ENCODE results near the gene TMEM140. TPM values are rescaled to one million over a fixed set of nuclear protein-coding genes. Genes with fewer than 3 reads are reported as not detected.
"Not testable (repeated sequence)": the region's sequence is repeated elsewhere in the genome, so short reads cannot be mapped to it uniquely, and the experiment has no call there.

Gene TMEM140
- total RNA-seq, 1 donor from 2014 or later: 39.3 TPM

- H3K36me3 ChIP-seq: peaks cover 28% of the 10 kb centered on the region
- TF ChIP-seq CTCF (IDR thresholded peaks at IDR 0.05): no peak
- H3K27me3 ChIP-seq (ENCODE audit: low read depth): no peaks in the 10 kb centered on the region
- DNase-seq (no peak), ATAC-seq (no peak)
- H3K9me3 ChIP-seq: no peaks in the 10 kb centered on the region
- intact Hi-C loops (cut with DNase I): no loop called here
- H3K4me3 ChIP-seq: no peak overlapping the region
- H3K4me1 ChIP-seq: peaks cover 55% of the 10 kb centered on the region
- H3K27ac ChIP-seq: peak overlapping the region; percentile 31
Observed at GRCh38 chr7:135208102-135208793, 60.4 kb downstream of the TMEM140 start.

DNA sequence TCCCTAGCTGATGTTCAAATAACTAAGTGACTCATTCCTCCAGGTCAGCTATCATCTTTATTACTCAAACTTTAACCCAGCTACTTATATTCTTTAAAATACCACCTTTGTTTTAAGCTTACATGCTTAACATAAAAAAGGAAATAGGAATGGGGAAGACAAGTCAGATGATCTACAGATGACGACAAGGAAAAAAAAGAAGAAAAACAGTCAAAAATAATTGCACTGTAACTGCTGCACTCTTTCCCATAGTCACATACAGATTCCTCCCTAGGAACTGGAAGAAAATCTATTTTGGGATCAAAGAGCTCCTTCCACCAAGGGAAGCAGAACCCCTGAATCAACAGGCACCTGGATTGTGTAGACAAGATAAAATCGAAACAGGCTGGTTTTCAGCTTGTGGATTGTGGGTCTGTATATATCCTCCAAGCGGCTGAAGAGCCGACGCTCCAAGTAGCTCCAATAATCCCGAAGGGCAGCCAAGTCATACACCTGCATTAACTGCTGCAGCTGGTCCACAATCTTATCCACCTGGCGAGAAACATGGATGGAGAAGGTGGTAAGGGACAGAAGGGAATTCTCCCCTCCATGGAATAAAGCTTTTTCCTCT is 61.5 kb downstream of the TMEM140 start:
- no peak overlapping the region for H3K4me3 ChIP-seq
- ATAC-seq (no peak), DNase-seq (no peak)
- intact Hi-C loops (cut with DNase I): no loop called here
- H3K4me1 ChIP-seq: peaks cover 55% of the 10 kb centered on the region
- no peaks in the 10 kb centered on the region for H3K27me3 ChIP-seq (ENCODE audit: low read depth)
- H3K9me3 ChIP-seq: no peaks in the 10 kb centered on the region
- no peak overlapping the region for H3K27ac ChIP-seq
- peaks cover 17% of the 10 kb centered on the region for H3K36me3 ChIP-seq
- TF ChIP-seq CTCF (IDR thresholded peaks at IDR 0.05): no peak

DNA sequence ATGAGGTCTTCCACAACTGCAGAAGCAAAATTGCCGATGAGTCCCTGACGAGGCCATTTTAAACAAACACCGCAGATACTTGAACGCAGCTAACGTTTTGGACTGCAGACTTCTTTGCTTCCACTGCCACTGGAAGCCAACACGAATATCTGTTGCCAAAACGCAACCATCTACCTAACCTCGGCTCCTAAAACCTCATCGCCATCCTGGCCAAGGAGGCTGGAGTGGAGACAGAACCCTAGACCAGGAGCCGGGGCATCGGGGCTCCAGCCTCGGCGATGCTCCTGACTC is 63.0 kb downstream of the TMEM140 start:
- Histone ChIP-seq H3K36me3 (peaks cover 2% of the 10 kb centered on the region), H3K27me3 (ENCODE audit: low read depth) (no peaks in the 10 kb centered on the region), H3K9me3 (no peaks in the 10 kb centered on the region), H3K4me1 (peaks cover 45% of the 10 kb centered on the region), H3K4me3 (peak overlapping the region; percentile 84), H3K27ac (peak overlapping the region; percentile 96)
- no peak for DNase-seq
- intact Hi-C loops (cut with DNase I): no loop called here
- TF ChIP-seq CTCF (IDR thresholded peaks at IDR 0.05): no peak
- peak in 1 of 2 donors; percentile 1 for ATAC-seq

DNA sequence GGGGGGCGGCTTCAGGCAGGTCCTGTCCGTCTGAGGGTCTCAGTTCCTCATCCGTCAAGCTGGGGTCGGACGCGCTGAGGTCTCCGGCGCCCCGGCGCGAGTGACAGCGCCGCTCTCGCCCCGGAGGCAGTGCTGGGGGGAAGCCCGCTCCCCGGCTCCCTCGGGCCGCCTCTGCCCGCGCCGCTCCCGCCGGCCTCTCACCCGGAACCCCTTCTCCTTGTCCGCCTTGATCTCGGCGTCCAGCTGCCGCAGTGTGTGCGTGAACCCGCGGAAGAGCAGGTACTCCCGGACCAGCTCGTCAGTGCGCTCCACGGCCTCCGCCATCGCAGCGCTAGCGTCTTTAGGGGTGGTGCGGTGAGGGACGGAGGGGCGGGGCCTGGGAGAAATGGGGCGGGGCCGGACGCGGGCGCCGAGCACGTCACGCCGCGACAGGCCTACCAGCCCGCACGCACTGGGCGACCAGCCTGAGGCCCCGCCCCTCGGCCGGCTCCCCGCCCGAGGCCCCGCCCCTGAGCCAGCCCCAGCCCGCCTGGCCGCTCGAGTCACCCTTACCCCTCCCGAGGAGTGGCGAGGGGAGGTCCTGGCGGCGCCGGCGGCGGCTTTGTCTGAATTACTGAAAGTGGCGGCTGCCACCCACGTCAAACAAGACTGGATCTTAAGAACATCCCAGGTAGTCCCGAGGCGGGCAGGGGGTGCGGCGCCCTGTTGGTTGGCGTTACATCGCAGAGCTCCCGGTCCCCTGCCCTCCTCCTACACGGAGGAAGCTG is 63.5 kb downstream of the TMEM140 start, which contains the start of gene WDR91:
Gene WDR91 (minus strand): TSS at position 348 of the 767 bp plus-strand sequence. CDS start 24 bp downstream, at position 324.
- H3K9me3 ChIP-seq: no peaks in the 10 kb centered on the region
- peak within 1 kb of the TSS; percentile 84 for H3K4me3 ChIP-seq
- DNase-seq (peak; percentile 96), ATAC-seq (peak; percentile 98 to 99)
- peak within 1 kb of the TSS; percentile 96 for H3K27ac ChIP-seq
- intact Hi-C loops (cut with DNase I): no loop called here
- no peak for TF ChIP-seq CTCF (IDR thresholded peaks at IDR 0.05)
- no peaks in the 10 kb centered on the region for H3K27me3 ChIP-seq (ENCODE audit: low read depth)
- H3K4me1 ChIP-seq: peaks cover 41% of the 10 kb centered on the region
- no peaks in the 10 kb centered on the region for H3K36me3 ChIP-seq

DNA sequence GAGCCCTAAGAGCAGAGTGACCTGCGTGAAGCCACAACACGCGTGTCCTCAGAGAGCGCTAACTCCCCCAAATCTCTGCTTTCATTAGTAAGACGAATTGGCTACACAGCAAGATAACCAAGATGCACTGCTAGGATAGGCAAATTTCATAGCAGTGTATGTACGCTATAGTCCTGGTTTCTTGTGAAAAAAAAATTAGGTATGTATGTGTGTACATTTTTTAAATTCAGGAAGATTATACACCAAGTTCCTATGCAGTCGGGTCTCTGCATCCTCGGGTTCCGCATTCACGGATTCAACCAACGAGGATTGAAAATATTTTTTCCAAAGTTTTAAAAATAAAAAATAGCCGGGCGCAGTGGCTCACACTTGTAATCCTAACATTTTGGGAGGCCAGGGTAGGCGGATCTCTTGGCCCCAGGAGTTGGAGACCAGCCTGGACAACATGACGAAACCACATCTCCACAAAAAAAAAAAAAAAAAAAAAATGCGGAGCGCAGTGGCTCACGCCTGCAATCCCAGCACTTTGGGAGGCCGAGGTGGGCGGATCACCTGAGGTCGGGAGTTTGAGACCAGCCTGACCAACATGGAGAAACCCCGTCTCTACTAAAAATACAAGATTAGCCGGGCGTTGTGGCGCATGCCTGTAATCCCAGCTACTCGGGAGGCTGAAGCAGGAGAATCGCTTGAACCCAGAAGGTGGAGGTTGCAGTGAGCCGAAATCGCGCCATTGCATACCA is 64.2 kb downstream of the TMEM140 start:
- peak overlapping the region; percentile 96 for H3K27ac ChIP-seq
- H3K4me1 ChIP-seq: peaks cover 36% of the 10 kb centered on the region
- H3K36me3 ChIP-seq; DNase-seq; H3K27me3 ChIP-seq (ENCODE audit: low read depth); H3K9me3 ChIP-seq; intact Hi-C loops (cut with DNase I): not testable (repeated sequence)
- peak overlapping the region; percentile 84 for H3K4me3 ChIP-seq
- peak in 1 of 2 donors; percentile 15 for ATAC-seq

Data from lower lobe of right lung (tissue), 2 donors.